ENCODE data around the gene TF. TPM values are rescaled to one million over a fixed set of nuclear protein-coding genes. Genes with fewer than 3 reads are reported as not detected.
A peak's percentile ranks its signal among the peaks of the same experiment; 100 is the strongest.

TF gene
- polyA plus RNA-seq, 2 donors, result 2.6 to 4.6 TPM

GRCh38 chr3:133820889-133821675 is 74.9 kb downstream of the TF start:
- H3K36me3 ChIP-seq (ENCODE audit: control insufficient read depth in 2 of 2, insufficient read depth in 2 of 2, low read length in 1 of 2), result peaks cover 4 to 26% of the 10 kb centered on the region in 2 donors
- WGBS, 2 donors, result 81 to 82% methylated on average over 3 of the region's 3 CpGs
- no peak overlapping the region for H3K4me3 ChIP-seq (ENCODE audit: low read depth in 1 of 2, low read length in 2 of 2)

GRCh38 chr3:133821767-133822638 is 75.8 kb downstream of the TF start:
- WGBS, 2 donors, result 67 to 76% methylated on average over 8 of the region's 8 CpGs
- H3K9me3 ChIP-seq (ENCODE audit: control insufficient read depth in 2 of 2, insufficient read depth in 1 of 2, low read depth in 1 of 2, low read length in 1 of 2), result no peaks in the 10 kb centered on the region
- H3K36me3 ChIP-seq (ENCODE audit: control insufficient read depth in 2 of 2, insufficient read depth in 2 of 2, low read length in 1 of 2), result peaks cover 4 to 26% of the 10 kb centered on the region in 2 donors
- H3K27ac ChIP-seq (ENCODE audit: low read depth in 2 of 2, low read length in 1 of 2), result peak overlapping the region in 1 of 2 donors; percentile 7
- no peak overlapping the region for H3K4me3 ChIP-seq (ENCODE audit: low read depth in 1 of 2, low read length in 2 of 2)
- peaks cover 0 to 11% of the 10 kb centered on the region in 2 donors for H3K4me1 ChIP-seq (ENCODE audit: control insufficient read depth in 2 of 2, insufficient read depth in 2 of 2, low read length in 1 of 2)
- no peaks in the 10 kb centered on the region for H3K27me3 ChIP-seq (ENCODE audit: control insufficient read depth in 1 of 2, insufficient read depth in 2 of 2, low read length in 2 of 2)

More at GRCh38 chr3:133820889-133821675, 74.9 kb downstream of the TF start:
- Histone ChIP-seq H3K9me3 (ENCODE audit: control insufficient read depth in 2 of 2, insufficient read depth in 1 of 2, low read depth in 1 of 2, low read length in 1 of 2) (no peaks in the 10 kb centered on the region), H3K4me1 (ENCODE audit: control insufficient read depth in 2 of 2, insufficient read depth in 2 of 2, low read length in 1 of 2) (peaks cover 0 to 11% of the 10 kb centered on the region in 2 donors), H3K27ac (ENCODE audit: low read depth in 2 of 2, low read length in 1 of 2) (peak overlapping the region in 1 of 2 donors; percentile 36), H3K27me3 (ENCODE audit: control insufficient read depth in 1 of 2, insufficient read depth in 2 of 2, low read length in 2 of 2) (no peaks in the 10 kb centered on the region)

DNA sequence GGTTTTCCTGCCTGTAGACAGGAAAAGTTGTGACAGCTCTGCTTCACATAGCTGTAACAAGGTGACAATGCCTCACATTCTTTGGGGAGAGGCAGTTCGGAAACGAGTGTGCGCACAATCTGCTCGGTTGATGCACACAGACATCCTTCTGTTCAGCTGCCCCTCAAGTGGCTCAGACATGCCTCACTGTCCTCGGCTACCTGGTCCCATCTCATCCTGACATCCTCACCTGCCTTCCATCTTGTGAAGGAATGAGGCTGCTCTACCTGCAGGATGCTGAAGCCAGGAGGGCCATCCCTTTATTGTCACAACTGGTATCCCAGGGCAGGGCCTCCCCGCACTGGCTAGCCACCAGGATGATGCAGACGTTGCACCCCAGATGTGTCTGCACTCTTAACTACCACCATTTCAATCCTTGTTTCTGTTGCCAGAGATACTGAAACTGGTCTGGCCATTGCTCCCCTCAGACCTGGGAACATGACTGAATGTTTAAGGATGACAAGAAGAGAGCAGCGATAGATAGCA is 78.8 kb downstream of the TF start:
- Histone ChIP-seq H3K27ac (ENCODE audit: low read depth in 2 of 2, low read length in 1 of 2) (no peak overlapping the region), H3K9me3 (ENCODE audit: control insufficient read depth in 2 of 2, insufficient read depth in 1 of 2, low read depth in 1 of 2, low read length in 1 of 2) (no peaks in the 10 kb centered on the region), H3K4me1 (ENCODE audit: control insufficient read depth in 2 of 2, insufficient read depth in 2 of 2, low read length in 1 of 2) (peaks cover 0 to 8% of the 10 kb centered on the region in 2 donors), H3K36me3 (ENCODE audit: control insufficient read depth in 2 of 2, insufficient read depth in 2 of 2, low read length in 1 of 2) (peaks cover 4 to 21% of the 10 kb centered on the region in 2 donors), H3K27me3 (ENCODE audit: control insufficient read depth in 1 of 2, insufficient read depth in 2 of 2, low read length in 2 of 2) (no peaks in the 10 kb centered on the region), H3K4me3 (ENCODE audit: low read depth in 1 of 2, low read length in 2 of 2) (no peak overlapping the region)
- WGBS, 2 donors, result 87 to 90% methylated on average over 8 of the region's 8 CpGs

DNA sequence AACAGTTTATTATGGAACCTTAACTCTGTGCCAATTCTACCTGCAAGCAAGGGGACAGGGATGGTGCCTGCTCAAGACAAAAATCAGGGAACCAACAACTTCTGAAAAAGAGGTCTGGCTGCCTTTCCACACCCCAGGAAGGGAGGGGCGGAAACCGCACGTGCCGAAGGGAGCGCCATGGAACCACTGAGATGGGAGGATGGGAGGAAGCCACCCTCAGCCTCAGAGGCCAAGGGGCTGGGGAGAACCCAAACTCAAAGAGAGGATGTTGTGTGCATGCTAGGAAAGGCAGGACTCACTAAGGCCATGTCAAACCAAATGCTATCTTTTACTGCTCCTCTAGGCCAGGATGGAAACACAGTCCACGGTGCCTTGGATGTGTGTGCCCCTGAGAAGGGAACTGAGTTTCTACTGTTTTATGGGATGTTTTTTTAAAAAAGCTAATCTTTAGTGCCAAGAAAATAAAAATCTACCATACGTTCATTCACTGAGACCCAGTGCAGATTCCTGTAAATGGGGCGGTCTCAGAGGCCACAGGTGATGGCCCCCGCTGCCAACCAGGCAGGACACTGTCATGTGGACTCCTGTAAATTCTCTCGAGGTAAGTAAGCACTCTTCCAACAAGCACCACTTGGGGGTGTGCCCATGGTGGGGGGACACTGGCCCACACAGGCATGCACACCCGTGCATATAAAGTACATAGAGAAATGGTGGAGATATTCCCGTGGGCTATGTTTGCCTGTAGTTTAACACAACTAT is 80.0 kb downstream of the TF start:
- no peak overlapping the region for H3K27ac ChIP-seq (ENCODE audit: low read depth in 2 of 2, low read length in 1 of 2)
- no peaks in the 10 kb centered on the region for H3K9me3 ChIP-seq (ENCODE audit: control insufficient read depth in 2 of 2, insufficient read depth in 1 of 2, low read depth in 1 of 2, low read length in 1 of 2)
- H3K4me3 ChIP-seq (ENCODE audit: low read depth in 1 of 2, low read length in 2 of 2), result no peak overlapping the region
- 86% methylated on average over 12 of the region's 12 CpGs for WGBS, 2 donors
- H3K4me1 ChIP-seq (ENCODE audit: control insufficient read depth in 2 of 2, insufficient read depth in 2 of 2, low read length in 1 of 2), result peaks cover 0 to 4% of the 10 kb centered on the region in 2 donors
- H3K36me3 ChIP-seq (ENCODE audit: control insufficient read depth in 2 of 2, insufficient read depth in 2 of 2, low read length in 1 of 2), result peaks cover 0 to 17% of the 10 kb centered on the region in 2 donors
- H3K27me3 ChIP-seq (ENCODE audit: control insufficient read depth in 1 of 2, insufficient read depth in 2 of 2, low read length in 2 of 2), result no peaks in the 10 kb centered on the region

DNA sequence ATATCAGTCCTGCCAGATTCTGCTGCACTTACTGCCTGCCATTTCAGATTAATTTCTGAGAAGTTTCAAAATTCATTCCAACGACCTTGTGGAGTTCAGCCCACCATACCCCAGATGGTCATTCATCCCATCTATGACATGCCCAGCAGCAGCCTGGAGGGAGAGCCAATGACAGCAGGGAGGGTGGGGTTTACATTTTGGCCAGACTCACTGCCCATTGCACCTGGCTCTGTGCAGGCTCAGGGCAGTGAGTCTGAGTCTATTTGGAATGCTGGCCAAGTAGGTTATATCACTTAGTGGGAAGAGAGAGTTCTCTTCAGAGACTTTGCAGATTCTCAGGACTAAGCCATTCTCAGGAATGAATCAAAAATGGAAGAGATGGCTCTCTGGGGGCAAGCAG is 80.9 kb downstream of the TF start:
- Histone ChIP-seq H3K36me3 (ENCODE audit: control insufficient read depth in 2 of 2, insufficient read depth in 2 of 2, low read length in 1 of 2) (peaks cover 0 to 14% of the 10 kb centered on the region in 2 donors), H3K27me3 (ENCODE audit: control insufficient read depth in 1 of 2, insufficient read depth in 2 of 2, low read length in 2 of 2) (no peaks in the 10 kb centered on the region), H3K9me3 (ENCODE audit: control insufficient read depth in 2 of 2, insufficient read depth in 1 of 2, low read depth in 1 of 2, low read length in 1 of 2) (no peaks in the 10 kb centered on the region), H3K4me1 (ENCODE audit: control insufficient read depth in 2 of 2, insufficient read depth in 2 of 2, low read length in 1 of 2) (no peaks in the 10 kb centered on the region), H3K27ac (ENCODE audit: low read depth in 2 of 2, low read length in 1 of 2) (no peak overlapping the region), H3K4me3 (ENCODE audit: low read depth in 1 of 2, low read length in 2 of 2) (no peak overlapping the region)
- WGBS, 2 donors, result 16 to 30% methylated on average over 1 of the region's 1 CpG

GRCh38 chr3:133827684-133828083 is 81.5 kb downstream of the TF start:
- Histone ChIP-seq H3K4me3 (ENCODE audit: low read depth in 1 of 2, low read length in 2 of 2) (no peak overlapping the region), H3K36me3 (ENCODE audit: control insufficient read depth in 2 of 2, insufficient read depth in 2 of 2, low read length in 1 of 2) (peaks cover 0 to 14% of the 10 kb centered on the region in 2 donors), H3K27me3 (ENCODE audit: control insufficient read depth in 1 of 2, insufficient read depth in 2 of 2, low read length in 2 of 2) (no peaks in the 10 kb centered on the region), H3K4me1 (ENCODE audit: control insufficient read depth in 2 of 2, insufficient read depth in 2 of 2, low read length in 1 of 2) (no peaks in the 10 kb centered on the region), H3K27ac (ENCODE audit: low read depth in 2 of 2, low read length in 1 of 2) (no peak overlapping the region), H3K9me3 (ENCODE audit: control insufficient read depth in 2 of 2, insufficient read depth in 1 of 2, low read depth in 1 of 2, low read length in 1 of 2) (no peaks in the 10 kb centered on the region)
- 79 to 87% methylated on average over 4 of the region's 4 CpGs for WGBS, 2 donors

GRCh38 chr3:133828576-133829309 is 82.5 kb downstream of the TF start:
- no peak overlapping the region for H3K4me3 ChIP-seq (ENCODE audit: low read depth in 1 of 2, low read length in 2 of 2)
- H3K9me3 ChIP-seq (ENCODE audit: control insufficient read depth in 2 of 2, insufficient read depth in 1 of 2, low read depth in 1 of 2, low read length in 1 of 2), result no peaks in the 10 kb centered on the region
- H3K36me3 ChIP-seq (ENCODE audit: control insufficient read depth in 2 of 2, insufficient read depth in 2 of 2, low read length in 1 of 2), result peaks cover 0 to 12% of the 10 kb centered on the region in 2 donors
- no peak overlapping the region for H3K27ac ChIP-seq (ENCODE audit: low read depth in 2 of 2, low read length in 1 of 2)
- H3K4me1 ChIP-seq (ENCODE audit: control insufficient read depth in 2 of 2, insufficient read depth in 2 of 2, low read length in 1 of 2), result no peaks in the 10 kb centered on the region
- H3K27me3 ChIP-seq (ENCODE audit: control insufficient read depth in 1 of 2, insufficient read depth in 2 of 2, low read length in 2 of 2), result no peaks in the 10 kb centered on the region
- WGBS, 2 donors, result 77 to 80% methylated on average over 12 of the region's 12 CpGs

- Histone ChIP-seq H3K36me3 (ENCODE audit: control insufficient read depth in 2 of 2, insufficient read depth in 2 of 2, low read length in 1 of 2) (peaks cover 0 to 10% of the 10 kb centered on the region in 2 donors), H3K4me3 (ENCODE audit: low read depth in 1 of 2, low read length in 2 of 2) (no peak overlapping the region), H3K27me3 (ENCODE audit: control insufficient read depth in 1 of 2, insufficient read depth in 2 of 2, low read length in 2 of 2) (no peaks in the 10 kb centered on the region), H3K4me1 (ENCODE audit: control insufficient read depth in 2 of 2, insufficient read depth in 2 of 2, low read length in 1 of 2) (no peaks in the 10 kb centered on the region), H3K9me3 (ENCODE audit: control insufficient read depth in 2 of 2, insufficient read depth in 1 of 2, low read depth in 1 of 2, low read length in 1 of 2) (no peaks in the 10 kb centered on the region), H3K27ac (ENCODE audit: low read depth in 2 of 2, low read length in 1 of 2) (no peak overlapping the region)
- 66 to 75% methylated on average over 3 of the region's 3 CpGs for WGBS, 2 donors
These were observed 83.1 kb downstream of the TF start for GRCh38 chr3:133829310-133829707.
